GM12878 (cell line): Measurements from ENCODE around the gene LIMCH1. TPM values are rescaled to one million over a fixed set of nuclear protein-coding genes. Genes with fewer than 3 reads are reported as not detected.

Source experiments
- ATAC-seq: fragments of 200-7000 bp; cut with Tn5 transposase; 3 replicates; pipeline ENCODE4 v1.9.1; 2020; ENCODE audit warnings: mild to moderate bottlenecking, moderate library complexity
- BruUV-seq: library from RNA; stranded (reverse); fragments of 400-500 nt; replicated peaks from 2 replicates; lab custom pipeline; 2021; lab: Mats Ljungman, UMichigan
- CTCF ChIA-PET: fragments of 300-600 bp; sonication (Branson Sonifier 250); formaldehyde crosslinking; extraction: SDS; loops from one replicate; lab custom pipeline; 2021; ENCODE audit warnings: inconsistent platforms; lab: Yijun Ruan, JAX
- POLR2A ChIA-PET: fragments of 350-600 bp; formaldehyde crosslinking; extraction: SDS; loops from one replicate; lab custom pipeline; 2021; ENCODE audit warnings: inconsistent platforms; lab: Charles Lee
- RAD21 ChIA-PET: fragments of 300-600 bp; sonication (Branson Sonifier 250); formaldehyde crosslinking; loops from one replicate; lab custom pipeline; 2023; ENCODE audit warnings: antibody characterized with exemption; ENCODE audit not compliant: unreplicated experiment; lab: Charles Lee
- SMC1A ChIA-PET: fragments of 300-600 bp; sonication (Branson Sonifier 250); formaldehyde crosslinking; loops from one replicate; lab custom pipeline; 2023; ENCODE audit not compliant: unreplicated experiment, uncharacterized antibody; lab: Charles Lee
- DNase-seq: peaks from one replicate; pipeline ENCODE4 v3.0.0-alpha.2; 2011; ENCODE audit warnings: low read depth, low spot score
- FAIRE-seq: peaks from 3 replicates; lab custom pipeline; 2011; peaks lifted over from hg19 to GRCh38; lab: Jason Lieb, UNC
- H2AFZ ChIP-seq: 2 replicates; pipeline ENCODE4 v1.6.0; 2011; ENCODE audit warnings: low read depth, low read length, control low read depth; ENCODE audit not compliant: control insufficient read depth
- H3K27ac ChIP-seq: 2 replicates; pipeline ENCODE4 v1.5.1; 2011; ENCODE audit warnings: control low read depth; ENCODE audit not compliant: control insufficient read depth, insufficient read depth
- H3K27me3 ChIP-seq, 2 experiments: replicated peaks in 1 of 2; 2 replicates each; pipeline versions ENCODE4 v1.6.0 to v1.6.1; 2011; ENCODE audit warnings: low read length in 1 of 2; ENCODE audit not compliant: control insufficient read depth in 2 of 2, insufficient read depth in 2 of 2
- H3K36me3 ChIP-seq, 2 experiments: 2 replicates each; pipeline ENCODE4 v1.5.1; 2011; ENCODE audit warnings: low read length in 1 of 2; ENCODE audit not compliant: control insufficient read depth in 2 of 2, insufficient read depth in 2 of 2
- H3K4me1 ChIP-seq: 2 replicates; pipeline ENCODE4 v1.6.1; 2011; ENCODE audit warnings: mild to moderate bottlenecking, low read length, moderate library complexity, mixed read lengths; ENCODE audit not compliant: control insufficient read depth, insufficient read depth
- H3K4me2 ChIP-seq: 2 replicates; pipeline ENCODE4 v1.6.0; 2011; ENCODE audit warnings: control low read depth; ENCODE audit not compliant: control insufficient read depth, insufficient read depth
- H3K4me3 ChIP-seq: fragments of 200-600 bp; sonication (generic); 2 replicates; pipeline ENCODE4 v1.5.1; 2016
- H3K79me2 ChIP-seq: 2 replicates; pipeline ENCODE4 v1.6.0; 2011; ENCODE audit warnings: low read length; ENCODE audit not compliant: control insufficient read depth, insufficient read depth
- H3K9ac ChIP-seq: 2 replicates; pipeline ENCODE4 v1.8.0; 2011; ENCODE audit warnings: low read length, control low read depth, mixed read lengths; ENCODE audit not compliant: control insufficient read depth, insufficient read depth
- H3K9me3 ChIP-seq: replicated peaks from 3 replicates; pipeline ENCODE4 v1.5.1; 2011; ENCODE audit warnings: mild to moderate bottlenecking, low read length; ENCODE audit not compliant: control insufficient read depth, insufficient read depth
- H4K20me1 ChIP-seq: 2 replicates; pipeline ENCODE4 v1.6.0; 2011; ENCODE audit not compliant: control insufficient read depth, insufficient read depth
- BCL11A ChIP-seq: IDR thresholded peaks from 2 replicates; pipeline ENCODE4 v1.6.1; 2011; ENCODE audit warnings: low read depth, low read length
- ESRRA ChIP-seq: IDR thresholded peaks from 2 replicates; pipeline ENCODE4 v1.6.1; 2012; ENCODE audit warnings: mild to moderate bottlenecking, low read length, improper control_type of control experiment
- GATAD2B ChIP-seq: fragments of 450-650 bp; conservative IDR thresholded peaks from 2 replicates; pipeline ENCODE4 v1.6.1; 2017; ENCODE audit warnings: low read depth, mild to moderate bottlenecking, moderate library complexity
- NRF1 ChIP-seq: conservative IDR thresholded peaks from 2 replicates; pipeline ENCODE4 v1.6.1; 2011; ENCODE audit warnings: mild to moderate bottlenecking, low read depth, low read length, improper control_type of control experiment
- PAX8 ChIP-seq: fragments of 450-650 bp; IDR thresholded peaks from 2 replicates; pipeline ENCODE4 v1.6.1; 2017; ENCODE audit warnings: mild to moderate bottlenecking, moderate library complexity
- PML ChIP-seq: IDR thresholded peaks from 2 replicates; pipeline ENCODE4 v1.6.1; 2012; ENCODE audit warnings: low read length, inconsistent platforms
- POLR2AphosphoS2 ChIP-seq: IDR thresholded peaks from 2 replicates; pipeline ENCODE4 v1.6.1; 2011; ENCODE audit warnings: low read depth, mild to moderate bottlenecking, low read length, improper control_type of control experiment, moderate library complexity
- RUNX3 ChIP-seq: IDR thresholded peaks from 2 replicates; pipeline ENCODE4 v1.6.1; 2012; ENCODE audit warnings: low read length, inconsistent platforms
- SIX5 ChIP-seq: IDR thresholded peaks from 2 replicates; pipeline ENCODE4 v1.6.1; 2011; ENCODE audit warnings: mild to moderate bottlenecking, low read depth, low read length, moderate library complexity; ENCODE audit not compliant: severe bottlenecking
- SMC3 ChIP-seq: IDR thresholded peaks from 2 replicates; pipeline ENCODE4 v1.6.1; 2011; ENCODE audit warnings: low read length, improper control_type of control experiment, borderline replicate concordance
- WGBS: methylation state at CpG from one replicate; pipeline ENCODE4 v1.1.6; 2016; ENCODE audit warnings: low lambda C conversion rate; ENCODE audit not compliant: insufficient replicate concordance, insufficient coverage; ENCODE audit errors: missing lambda C conversion rate; 5-methylcytosine and 5-hydroxymethylcytosine counted together
- in situ Hi-C: fragments of 300-500 bp; cut with MboI; formaldehyde crosslinking; loops from 9 replicates; pipeline ENCODE4 v1.14.3; 2018; ENCODE audit warnings: mixed read lengths
- intact Hi-C: fragments of 100-400 bp; cut with micrococcal nuclease; formaldehyde crosslinking; loops from one replicate; pipeline ENCODE4 v1.14.2; 2022; ENCODE audit not compliant: unreplicated experiment
- polyA plus RNA-seq, 11 experiments: library from polyadenylated mRNA; depleted of rRNA in 4 of 11; unstranded in 6 of 11; stranded (reverse) in 5 of 11; fragments of >200 nt; fragmentation: Nextera tagmentation in 4 of 11; fragmentation: Illumina TruSeq in 1 of 11; extraction: Ambion mirVana in 4 of 11; extraction: Trizol in 1 of 11; gene quantifications; 1 replicate in 1 of 11; 2 replicates in 10 of 11; pipeline versions ENCODE4 v1.2.1 to v1.2.3, GENCODE V29; 2011 to 2016; ENCODE audit warnings: inconsistent platforms in 2 of 11, missing spikeins in 2 of 11, low read depth in 1 of 11
- total RNA-seq, 4 experiments: library from RNA; depleted of rRNA in 3 of 4; stranded (reverse); fragments of >200 nt in 3 of 4; fragmentation: Illumina TruSeq in 1 of 4; extraction: Trizol in 1 of 4; gene quantifications; 2 replicates each; pipeline versions ENCODE4 v1.2.1 to v1.2.3, GENCODE V29; 2013 to 2021
- TF ChIP-seq, protein P1 (sequence below): IDR thresholded peaks from 2 replicates; pipeline ENCODE4 v1.6.1; 2012; ENCODE audit warnings: low read depth, low read length, improper control_type of control experiment
- TF ChIP-seq, protein P2 (sequence below): fragments of 450-650 bp; IDR thresholded peaks from 2 replicates; pipeline ENCODE4 v1.6.1; 2016; ENCODE audit warnings: mild to moderate bottlenecking

The LIMCH1 gene
- total and polyA plus RNA-seq, 10 of the 15 experiments (the other 5 are each of a cell fraction or from before 2014, with no cell fraction given) = 0.07 to 0.15 TPM; not detected in 8

DNA sequence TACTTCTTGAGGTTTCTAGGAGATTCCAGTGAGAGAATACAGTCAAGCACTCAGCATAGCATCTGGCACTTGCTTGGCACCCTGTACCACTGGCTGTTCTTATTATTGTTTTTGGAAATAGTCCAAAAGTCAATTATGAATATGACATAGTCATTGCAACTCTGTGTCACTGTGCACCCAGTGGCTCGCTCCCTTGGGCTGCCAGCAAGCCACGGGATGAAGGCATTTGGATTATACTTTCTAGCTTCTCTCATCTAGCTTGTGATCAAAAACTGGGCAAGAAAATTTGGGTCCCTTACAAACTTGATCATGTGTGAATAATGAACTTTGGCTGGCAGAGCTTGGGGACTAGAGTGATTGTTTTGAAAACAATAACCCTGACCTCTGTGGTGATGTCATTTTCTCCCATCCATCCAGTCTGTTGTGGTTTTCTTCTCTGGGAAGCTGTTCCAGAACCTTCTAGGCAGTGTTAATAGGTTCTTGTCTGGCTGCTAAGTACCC, 32.7 kb upstream of the LIMCH1 start:
- FAIRE-seq (no peak), DNase-seq (no peak), ATAC-seq (no peak)
- POLR2A ChIA-PET = no interaction called here
- in situ Hi-C loops (no loop called here), intact Hi-C loops (no loop called here)
- SMC1A ChIA-PET = no interaction called here
- Histone ChIP-seq H4K20me1 (no peaks in the 10 kb centered on the region), H3K4me2 (no peak overlapping the region), H3K9ac (no peak overlapping the region), H3K27ac (no peak overlapping the region), H3K4me1 (no peaks in the 10 kb centered on the region), H3K36me3 (no peaks in the 10 kb centered on the region), H3K27me3 (no peaks in the 10 kb centered on the region), H2AFZ (no peak overlapping the region), H3K9me3 (no peaks in the 10 kb centered on the region), H3K4me3 (no peak overlapping the region), H3K79me2 (no peaks in the 10 kb centered on the region)
- 0% methylated on average over 2 of the region's 2 CpGs for WGBS
- CTCF ChIA-PET = no interaction called here
- TF ChIP-seq ESRRA = no peak
- TF ChIP-seq POLR2AphosphoS2 = no peak
- TF ChIP-seq SIX5 = no peak
- TF ChIP-seq, protein P1, sequence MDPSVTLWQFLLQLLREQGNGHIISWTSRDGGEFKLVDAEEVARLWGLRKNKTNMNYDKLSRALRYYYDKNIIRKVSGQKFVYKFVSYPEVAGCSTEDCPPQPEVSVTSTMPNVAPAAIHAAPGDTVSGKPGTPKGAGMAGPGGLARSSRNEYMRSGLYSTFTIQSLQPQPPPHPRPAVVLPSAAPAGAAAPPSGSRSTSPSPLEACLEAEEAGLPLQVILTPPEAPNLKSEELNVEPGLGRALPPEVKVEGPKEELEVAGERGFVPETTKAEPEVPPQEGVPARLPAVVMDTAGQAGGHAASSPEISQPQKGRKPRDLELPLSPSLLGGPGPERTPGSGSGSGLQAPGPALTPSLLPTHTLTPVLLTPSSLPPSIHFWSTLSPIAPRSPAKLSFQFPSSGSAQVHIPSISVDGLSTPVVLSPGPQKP = no peak
- RAD21 ChIA-PET = no interaction called here
- BruUV-seq = no TSS peak

DNA sequence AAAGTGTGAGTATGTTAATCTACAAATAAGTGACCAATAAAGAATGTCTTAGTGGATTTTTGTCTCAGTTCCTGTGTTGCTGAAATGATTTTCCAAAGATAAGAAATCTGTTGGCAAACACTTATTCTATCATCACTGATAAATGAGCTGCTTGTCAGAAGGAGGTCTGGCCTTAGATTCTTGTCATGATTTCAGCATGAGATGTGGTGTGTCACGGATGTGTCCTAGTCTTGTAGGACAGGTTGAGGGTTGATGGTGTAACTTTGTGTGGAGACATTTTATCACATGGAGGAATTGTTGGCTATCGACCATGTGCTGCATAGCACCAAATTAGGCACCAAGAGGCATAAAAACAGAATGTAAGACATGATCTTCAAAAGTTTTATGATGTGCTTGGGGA, 31.8 kb upstream of the LIMCH1 start:
- no peak for FAIRE-seq
- no peak for TF ChIP-seq PAX8
- TF ChIP-seq SMC3 = no peak
- no peak for TF ChIP-seq NRF1
- TF ChIP-seq, protein P2, sequence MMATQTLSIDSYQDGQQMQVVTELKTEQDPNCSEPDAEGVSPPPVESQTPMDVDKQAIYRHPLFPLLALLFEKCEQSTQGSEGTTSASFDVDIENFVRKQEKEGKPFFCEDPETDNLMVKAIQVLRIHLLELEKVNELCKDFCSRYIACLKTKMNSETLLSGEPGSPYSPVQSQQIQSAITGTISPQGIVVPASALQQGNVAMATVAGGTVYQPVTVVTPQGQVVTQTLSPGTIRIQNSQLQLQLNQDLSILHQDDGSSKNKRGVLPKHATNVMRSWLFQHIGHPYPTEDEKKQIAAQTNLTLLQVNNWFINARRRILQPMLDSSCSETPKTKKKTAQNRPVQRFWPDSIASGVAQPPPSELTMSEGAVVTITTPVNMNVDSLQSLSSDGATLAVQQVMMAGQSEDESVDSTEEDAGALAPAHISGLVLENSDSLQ = no peak
- TF ChIP-seq RUNX3 = no peak
- TF ChIP-seq GATAD2B = no peak
- TF ChIP-seq PML = no peak
- TF ChIP-seq, protein P1 = no peak
- no peak for TF ChIP-seq BCL11A
- no peak for TF ChIP-seq ESRRA

More for the DNA sequence above, 31.8 kb upstream of the LIMCH1 start:
- BruUV-seq = no TSS peak
- POLR2A ChIA-PET = no interaction called here
- no peaks in the 10 kb centered on the region for H3K9me3 ChIP-seq
- H3K27me3 ChIP-seq = no peaks in the 10 kb centered on the region
- in situ Hi-C loops = no loop called here
- SMC1A ChIA-PET = interaction anchor here (0.5 kb wide), 1 partner anchor 205 kb away, joined by 3 read pairs; no protein-coding TSS in a partner anchor
- H3K4me3 ChIP-seq = no peak overlapping the region
- H3K4me1 ChIP-seq = no peaks in the 10 kb centered on the region
- H3K27ac ChIP-seq = no peak overlapping the region
- H2AFZ ChIP-seq = no peak overlapping the region
- DNase-seq (no peak), ATAC-seq (no peak)
- H4K20me1 ChIP-seq = no peaks in the 10 kb centered on the region
- WGBS = 3% methylated on average over 2 of the region's 2 CpGs
- no peak overlapping the region for H3K9ac ChIP-seq
- no peak overlapping the region for H3K4me2 ChIP-seq
- RAD21 ChIA-PET = no interaction called here
- intact Hi-C loops = no loop called here
- no peaks in the 10 kb centered on the region for H3K79me2 ChIP-seq
- no peaks in the 10 kb centered on the region for H3K36me3 ChIP-seq
- CTCF ChIA-PET = no interaction called here
